Testis (tissue), 2 donors: ENCODE results near the gene DHDDS.

Experiments
- POLR2A ChIP-seq: fragments of 450-650 bp; IDR thresholded peaks from one replicate; pipeline ENCODE4 v1.6.1; 2017; ENCODE audit warnings: antibody characterized with exemption, mild to moderate bottlenecking, moderate library complexity
- TF ChIP-seq, protein P1 (sequence below), 3 experiments: fragments of 450-650 bp in 2 of 3; fragments of 200-600 bp in 1 of 3; sonication (generic) in 1 of 3; IDR thresholded peaks; one replicate each; pipeline ENCODE4 v1.5.1; 2016 to 2019; ENCODE audit warnings: antibody characterized with exemption in 3 of 3, mild to moderate bottlenecking in 2 of 3, moderate library complexity in 1 of 3

DNA sequence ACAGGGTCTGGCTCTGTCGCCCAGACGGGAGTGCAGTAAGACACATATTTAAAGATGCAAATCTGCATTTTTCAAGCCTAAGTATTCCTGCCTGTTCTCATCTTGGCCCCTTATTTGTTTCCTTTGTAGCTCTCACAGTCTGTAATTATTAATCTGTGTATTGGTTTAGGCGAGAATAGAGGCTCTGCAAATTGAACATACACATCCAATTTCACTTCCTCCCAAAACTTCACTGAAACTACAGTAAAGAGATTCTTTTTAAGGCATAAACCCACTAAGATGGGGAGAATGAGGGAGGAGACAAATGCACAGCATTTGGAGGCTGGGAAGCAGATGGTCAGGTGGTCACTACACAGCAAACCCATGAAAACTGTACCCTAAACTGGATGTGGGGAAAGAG is 61.1 kb downstream of the DHDDS start:
- TF ChIP-seq POLR2A: no peak
- TF ChIP-seq, protein P1, sequence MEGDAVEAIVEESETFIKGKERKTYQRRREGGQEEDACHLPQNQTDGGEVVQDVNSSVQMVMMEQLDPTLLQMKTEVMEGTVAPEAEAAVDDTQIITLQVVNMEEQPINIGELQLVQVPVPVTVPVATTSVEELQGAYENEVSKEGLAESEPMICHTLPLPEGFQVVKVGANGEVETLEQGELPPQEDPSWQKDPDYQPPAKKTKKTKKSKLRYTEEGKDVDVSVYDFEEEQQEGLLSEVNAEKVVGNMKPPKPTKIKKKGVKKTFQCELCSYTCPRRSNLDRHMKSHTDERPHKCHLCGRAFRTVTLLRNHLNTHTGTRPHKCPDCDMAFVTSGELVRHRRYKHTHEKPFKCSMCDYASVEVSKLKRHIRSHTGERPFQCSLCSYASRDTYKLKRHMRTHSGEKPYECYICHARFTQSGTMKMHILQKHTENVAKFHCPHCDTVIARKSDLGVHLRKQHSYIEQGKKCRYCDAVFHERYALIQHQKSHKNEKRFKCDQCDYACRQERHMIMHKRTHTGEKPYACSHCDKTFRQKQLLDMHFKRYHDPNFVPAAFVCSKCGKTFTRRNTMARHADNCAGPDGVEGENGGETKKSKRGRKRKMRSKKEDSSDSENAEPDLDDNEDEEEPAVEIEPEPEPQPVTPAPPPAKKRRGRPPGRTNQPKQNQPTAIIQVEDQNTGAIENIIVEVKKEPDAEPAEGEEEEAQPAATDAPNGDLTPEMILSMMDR (IDR thresholded peaks at IDR 0.05): no peak
